Esophagus squamous epithelium (tissue), 4 donors: ENCODE results near the gene BRK1.

Experiments
- CTCF ChIP-seq, 6 experiments: fragments of 450-650 bp in 4 of 6; fragments of 200-600 bp in 2 of 6; sonication (generic) in 2 of 6; IDR thresholded peaks; one replicate each; pipeline ENCODE4 v1.5.1; 2016 to 2019; ENCODE audit warnings: antibody characterized with exemption in 6 of 6, mild to moderate bottlenecking in 4 of 6, moderate library complexity in 4 of 6
- POLR2A ChIP-seq, 4 donors: fragments of 450-650 bp; IDR thresholded peaks; one replicate each; pipeline ENCODE4 v1.6.1; 2017; ENCODE audit warnings: antibody characterized with exemption in 4 of 4, mild to moderate bottlenecking in 4 of 4, moderate library complexity in 3 of 4

GRCh38 chr3:10155123-10155472 lies 39.6 kb downstream of the BRK1 start:
- no peak for TF ChIP-seq CTCF (IDR thresholded peaks at IDR 0.05)
- no peak for TF ChIP-seq POLR2A (IDR thresholded peaks at IDR 0.05)
